ENCODE data around the gene DOCK6.

DNA sequence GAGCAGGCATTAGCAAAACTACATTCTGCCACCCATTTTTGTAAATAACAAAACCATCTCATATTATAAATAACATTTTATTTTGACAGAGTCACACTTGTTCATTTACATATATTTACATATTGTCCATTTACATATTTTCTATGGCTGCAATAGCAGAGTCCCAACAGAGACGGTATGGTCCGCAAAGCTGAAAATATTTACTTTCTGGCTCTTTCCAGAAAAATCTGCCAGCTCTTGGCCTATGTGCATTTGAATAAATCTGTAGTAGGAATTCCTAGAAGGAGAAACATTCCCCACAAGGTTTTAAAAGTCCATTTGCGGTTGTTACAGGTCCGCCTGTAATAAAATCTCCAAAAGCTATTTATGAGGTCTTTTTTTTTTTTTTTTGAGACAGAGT, 27.9 kb upstream of the DOCK6 start:
- no peak for TF ChIP-seq EZH2 (optimal IDR thresholded peaks at IDR 0.05; ENCODE audit: low read depth, low read length)
- TF ChIP-seq, protein P1, sequence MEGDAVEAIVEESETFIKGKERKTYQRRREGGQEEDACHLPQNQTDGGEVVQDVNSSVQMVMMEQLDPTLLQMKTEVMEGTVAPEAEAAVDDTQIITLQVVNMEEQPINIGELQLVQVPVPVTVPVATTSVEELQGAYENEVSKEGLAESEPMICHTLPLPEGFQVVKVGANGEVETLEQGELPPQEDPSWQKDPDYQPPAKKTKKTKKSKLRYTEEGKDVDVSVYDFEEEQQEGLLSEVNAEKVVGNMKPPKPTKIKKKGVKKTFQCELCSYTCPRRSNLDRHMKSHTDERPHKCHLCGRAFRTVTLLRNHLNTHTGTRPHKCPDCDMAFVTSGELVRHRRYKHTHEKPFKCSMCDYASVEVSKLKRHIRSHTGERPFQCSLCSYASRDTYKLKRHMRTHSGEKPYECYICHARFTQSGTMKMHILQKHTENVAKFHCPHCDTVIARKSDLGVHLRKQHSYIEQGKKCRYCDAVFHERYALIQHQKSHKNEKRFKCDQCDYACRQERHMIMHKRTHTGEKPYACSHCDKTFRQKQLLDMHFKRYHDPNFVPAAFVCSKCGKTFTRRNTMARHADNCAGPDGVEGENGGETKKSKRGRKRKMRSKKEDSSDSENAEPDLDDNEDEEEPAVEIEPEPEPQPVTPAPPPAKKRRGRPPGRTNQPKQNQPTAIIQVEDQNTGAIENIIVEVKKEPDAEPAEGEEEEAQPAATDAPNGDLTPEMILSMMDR (IDR thresholded peaks at IDR 0.05; ENCODE audit: low read length): no peak

Data from MM.1S (cell line).